ENCODE results near the gene HELZ2.
A peak's percentile ranks its signal among the peaks of the same experiment; 100 is the strongest.
"Not testable (repeated sequence)": the region's sequence is repeated elsewhere in the genome, so short reads cannot be mapped to it uniquely, and the experiment has no call there.

The HELZ2 gene
- total RNA-seq = 11.6 to 1,481 (median 31.7) reads per million in 18 experiments

GRCh38 chr20:63574156-63574828 lies at the start of gene HELZ2:
HELZ2 (minus strand) TSS chr20:63574239; CDS start chr20:63572385, 1,854 bp downstream.
- peak; percentile 62 to 68 for DNase-seq

- no peak for DNase-seq
These were observed 48.7 kb upstream of the HELZ2 start for GRCh38 chr20:63622732-63623131.

GRCh38 chr20:63622096-63622495 lies 48.1 kb upstream of the HELZ2 start:
- no peak for DNase-seq

GRCh38 chr20:63620991-63621390 lies 47.0 kb upstream of the HELZ2 start:
- DNase-seq = no peak

- DNase-seq = no peak
These were observed 45.5 kb upstream of the HELZ2 start for GRCh38 chr20:63619505-63619904.

- no peak for DNase-seq
These were observed 45.0 kb upstream of the HELZ2 start for GRCh38 chr20:63619086-63619485.

GRCh38 chr20:63618291-63618980 lies 44.4 kb upstream of the HELZ2 start:
- DNase-seq = no peak

GRCh38 chr20:63617876-63618265 lies 43.8 kb upstream of the HELZ2 start:
- no peak for DNase-seq

- no peak for DNase-seq
These were observed 43.2 kb upstream of the HELZ2 start for GRCh38 chr20:63617092-63617875.

- DNase-seq = not testable (repeated sequence)
These were observed 40.0 kb upstream of the HELZ2 start for GRCh38 chr20:63613863-63614594.

- DNase-seq = peak; percentile 91 to 96
These were observed 38.4 kb upstream of the HELZ2 start for GRCh38 chr20:63612276-63612931.

- no peak for DNase-seq
These were observed 37.6 kb upstream of the HELZ2 start for GRCh38 chr20:63611646-63612045.

- DNase-seq = no peak
These were observed 36.8 kb upstream of the HELZ2 start for GRCh38 chr20:63610581-63611435.

GRCh38 chr20:63606686-63607085 lies 32.6 kb upstream of the HELZ2 start:
- peak in 1 of 2 donors; percentile 15 for DNase-seq

- no peak for DNase-seq
These were observed 28.3 kb upstream of the HELZ2 start for GRCh38 chr20:63602321-63602720.

GRCh38 chr20:63601679-63602078 lies 27.6 kb upstream of the HELZ2 start:
- DNase-seq = not testable (repeated sequence)

GRCh38 chr20:63599396-63600050 lies 25.5 kb upstream of the HELZ2 start:
- DNase-seq = no peak

- DNase-seq = no peak
These were observed 24.7 kb upstream of the HELZ2 start for GRCh38 chr20:63598479-63599395.
